Body of pancreas (tissue), 4 donors: ENCODE data around the gene PDE8B.

ENCODE experiments used
- CTCF ChIP-seq, 7 experiments: fragments of 450-650 bp in 4 of 7; fragments of 200-600 bp in 3 of 7; sonication (generic) in 3 of 7; IDR thresholded peaks; one replicate each; pipeline ENCODE4 v1.5.1; 2016 to 2019; ENCODE audit warnings: antibody characterized with exemption in 7 of 7
- POLR2A ChIP-seq, 3 donors: fragments of 450-650 bp; IDR thresholded peaks; one replicate each; pipeline ENCODE4 v1.6.1; 2016; ENCODE audit warnings: antibody characterized with exemption in 3 of 3, mild to moderate bottlenecking in 2 of 3

GRCh38 chr5:77167063-77167462 is 43.4 kb upstream of the PDE8B start:
- TF ChIP-seq CTCF (IDR thresholded peaks at IDR 0.05) (no peak), POLR2A (IDR thresholded peaks at IDR 0.05) (no peak)
